GM12878 (cell line): ENCODE measurements around the gene LRRC47. TPM values are rescaled to one million over a fixed set of nuclear protein-coding genes. Genes with fewer than 3 reads are reported as not detected.

Experiments used
- BRCA1 ChIP-seq: IDR thresholded peaks from 2 replicates; pipeline ENCODE4 v1.6.1; 2011; ENCODE audit warnings: low read depth, low read length, improper control_type of control experiment
- EGR1 ChIP-seq, 2 experiments: IDR thresholded peaks; 1 replicate in 1 of 2; 2 replicates in 1 of 2; pipeline ENCODE4 v1.6.1; 2011 to 2012; ENCODE audit warnings: low read depth in 2 of 2, low read length in 2 of 2, borderline replicate concordance in 1 of 2, mild to moderate bottlenecking in 1 of 2, moderate library complexity in 1 of 2
- LARP7 ChIP-seq: fragments of 450-650 bp; IDR thresholded peaks from 2 replicates; pipeline ENCODE4 v1.6.1; 2017; ENCODE audit warnings: mild to moderate bottlenecking
- PAX8 ChIP-seq: fragments of 450-650 bp; IDR thresholded peaks from 2 replicates; pipeline ENCODE4 v1.6.1; 2017; ENCODE audit warnings: mild to moderate bottlenecking, moderate library complexity
- RAD21 ChIP-seq: IDR thresholded peaks from 2 replicates; pipeline ENCODE4 v1.6.1; 2011; ENCODE audit warnings: mild to moderate bottlenecking, low read depth, low read length, moderate library complexity; ENCODE audit not compliant: insufficient read depth
- RB1 ChIP-seq: fragments of 450-650 bp; formaldehyde crosslinking; IDR thresholded peaks from 2 replicates; pipeline ENCODE4 v1.6.1; 2017; ENCODE audit warnings: mild to moderate bottlenecking, borderline replicate concordance
- SIX5 ChIP-seq: IDR thresholded peaks from 2 replicates; pipeline ENCODE4 v1.6.1; 2011; ENCODE audit warnings: mild to moderate bottlenecking, low read depth, low read length, moderate library complexity; ENCODE audit not compliant: severe bottlenecking
- SRF ChIP-seq, 2 experiments: IDR thresholded peaks; 2 replicates each; pipeline ENCODE4 v1.6.1; 2011; ENCODE audit warnings: low read depth in 2 of 2, low read length in 2 of 2, mild to moderate bottlenecking in 1 of 2, moderate library complexity in 1 of 2
- STAT3 ChIP-seq: IDR thresholded peaks from 2 replicates; pipeline ENCODE4 v1.6.1; 2011; ENCODE audit warnings: low read depth, low read length, improper control_type of control experiment
- YBX1 ChIP-seq: fragments of 450-650 bp; IDR thresholded peaks from 2 replicates; pipeline ENCODE4 v1.6.1; 2016; ENCODE audit warnings: antibody characterized with exemption
- polyA plus RNA-seq, 11 experiments: library from polyadenylated mRNA; depleted of rRNA in 4 of 11; unstranded in 6 of 11; stranded (reverse) in 5 of 11; fragments of >200 nt; fragmentation: Nextera tagmentation in 4 of 11; fragmentation: Illumina TruSeq in 1 of 11; extraction: Ambion mirVana in 4 of 11; extraction: Trizol in 1 of 11; gene quantifications; 1 replicate in 1 of 11; 2 replicates in 10 of 11; pipeline versions ENCODE4 v1.2.1 to v1.2.3, GENCODE V29; 2011 to 2016; ENCODE audit warnings: inconsistent platforms in 2 of 11, missing spikeins in 2 of 11, low read depth in 1 of 11
- total RNA-seq, 4 experiments: library from RNA; depleted of rRNA in 3 of 4; stranded (reverse); fragments of >200 nt in 3 of 4; fragmentation: Illumina TruSeq in 1 of 4; extraction: Trizol in 1 of 4; gene quantifications; 2 replicates each; pipeline versions ENCODE4 v1.2.1 to v1.2.3, GENCODE V29; 2013 to 2021
- TF ChIP-seq, protein P1 (sequence below): fragments of 450-650 bp; IDR thresholded peaks from 2 replicates; pipeline ENCODE4 v1.6.1; 2017; ENCODE audit warnings: mild to moderate bottlenecking, low read depth, inconsistent platforms; ENCODE audit not compliant: poor library complexity, severe bottlenecking
- TF ChIP-seq, protein P2 (sequence below): IDR thresholded peaks from 2 replicates; pipeline ENCODE4 v1.6.1; 2012; ENCODE audit warnings: low read depth, low read length, improper control_type of control experiment
- TF ChIP-seq, protein P3 (sequence below): fragments of 450-650 bp; IDR thresholded peaks from 2 replicates; pipeline ENCODE4 v1.6.1; 2016; ENCODE audit warnings: mild to moderate bottlenecking
- TF ChIP-seq, protein P4 (sequence below): fragments of 450-650 bp; IDR thresholded peaks from 2 replicates; pipeline ENCODE4 v1.6.1; 2016; ENCODE audit warnings: mild to moderate bottlenecking

Gene LRRC47
- total and polyA plus RNA-seq, 10 of the 15 experiments (the other 5 are each of a cell fraction or from before 2014, with no cell fraction given): 2.5 to 34.6 (median 18.2) TPM

DNA sequence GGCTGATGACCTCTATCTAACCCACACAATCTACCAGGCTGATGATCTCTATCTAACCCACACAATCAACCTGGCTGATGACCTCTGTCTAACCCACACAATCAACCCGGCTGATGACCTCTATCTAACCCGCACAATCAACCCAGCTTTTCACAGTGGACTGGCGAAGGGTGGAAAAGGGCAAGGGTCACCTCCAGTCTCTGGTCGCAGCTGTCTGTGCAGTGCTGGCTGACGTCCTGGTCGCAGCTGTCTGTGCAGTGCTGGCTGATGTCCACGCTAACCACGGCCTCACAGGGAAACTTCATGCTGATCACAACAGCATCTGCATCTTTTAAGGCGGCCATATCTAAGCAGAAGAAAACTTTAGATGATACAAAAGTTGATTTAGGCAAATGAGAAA is 56.3 kb downstream of the LRRC47 start (continued):
- TF ChIP-seq, protein P1, sequence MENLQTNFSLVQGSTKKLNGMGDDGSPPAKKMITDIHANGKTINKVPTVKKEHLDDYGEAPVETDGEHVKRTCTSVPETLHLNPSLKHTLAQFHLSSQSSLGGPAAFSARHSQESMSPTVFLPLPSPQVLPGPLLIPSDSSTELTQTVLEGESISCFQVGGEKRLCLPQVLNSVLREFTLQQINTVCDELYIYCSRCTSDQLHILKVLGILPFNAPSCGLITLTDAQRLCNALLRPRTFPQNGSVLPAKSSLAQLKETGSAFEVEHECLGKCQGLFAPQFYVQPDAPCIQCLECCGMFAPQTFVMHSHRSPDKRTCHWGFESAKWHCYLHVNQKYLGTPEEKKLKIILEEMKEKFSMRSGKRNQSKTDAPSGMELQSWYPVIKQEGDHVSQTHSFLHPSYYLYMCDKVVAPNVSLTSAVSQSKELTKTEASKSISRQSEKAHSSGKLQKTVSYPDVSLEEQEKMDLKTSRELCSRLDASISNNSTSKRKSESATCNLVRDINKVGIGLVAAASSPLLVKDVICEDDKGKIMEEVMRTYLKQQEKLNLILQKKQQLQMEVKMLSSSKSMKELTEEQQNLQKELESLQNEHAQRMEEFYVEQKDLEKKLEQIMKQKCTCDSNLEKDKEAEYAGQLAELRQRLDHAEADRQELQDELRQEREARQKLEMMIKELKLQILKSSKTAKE: no peak
- TF ChIP-seq, protein P2, sequence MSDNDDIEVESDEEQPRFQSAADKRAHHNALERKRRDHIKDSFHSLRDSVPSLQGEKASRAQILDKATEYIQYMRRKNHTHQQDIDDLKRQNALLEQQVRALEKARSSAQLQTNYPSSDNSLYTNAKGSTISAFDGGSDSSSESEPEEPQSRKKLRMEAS: no peak
- no peak for TF ChIP-seq PAX8
- TF ChIP-seq, protein P3, sequence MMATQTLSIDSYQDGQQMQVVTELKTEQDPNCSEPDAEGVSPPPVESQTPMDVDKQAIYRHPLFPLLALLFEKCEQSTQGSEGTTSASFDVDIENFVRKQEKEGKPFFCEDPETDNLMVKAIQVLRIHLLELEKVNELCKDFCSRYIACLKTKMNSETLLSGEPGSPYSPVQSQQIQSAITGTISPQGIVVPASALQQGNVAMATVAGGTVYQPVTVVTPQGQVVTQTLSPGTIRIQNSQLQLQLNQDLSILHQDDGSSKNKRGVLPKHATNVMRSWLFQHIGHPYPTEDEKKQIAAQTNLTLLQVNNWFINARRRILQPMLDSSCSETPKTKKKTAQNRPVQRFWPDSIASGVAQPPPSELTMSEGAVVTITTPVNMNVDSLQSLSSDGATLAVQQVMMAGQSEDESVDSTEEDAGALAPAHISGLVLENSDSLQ: no peak
- TF ChIP-seq, protein P4, sequence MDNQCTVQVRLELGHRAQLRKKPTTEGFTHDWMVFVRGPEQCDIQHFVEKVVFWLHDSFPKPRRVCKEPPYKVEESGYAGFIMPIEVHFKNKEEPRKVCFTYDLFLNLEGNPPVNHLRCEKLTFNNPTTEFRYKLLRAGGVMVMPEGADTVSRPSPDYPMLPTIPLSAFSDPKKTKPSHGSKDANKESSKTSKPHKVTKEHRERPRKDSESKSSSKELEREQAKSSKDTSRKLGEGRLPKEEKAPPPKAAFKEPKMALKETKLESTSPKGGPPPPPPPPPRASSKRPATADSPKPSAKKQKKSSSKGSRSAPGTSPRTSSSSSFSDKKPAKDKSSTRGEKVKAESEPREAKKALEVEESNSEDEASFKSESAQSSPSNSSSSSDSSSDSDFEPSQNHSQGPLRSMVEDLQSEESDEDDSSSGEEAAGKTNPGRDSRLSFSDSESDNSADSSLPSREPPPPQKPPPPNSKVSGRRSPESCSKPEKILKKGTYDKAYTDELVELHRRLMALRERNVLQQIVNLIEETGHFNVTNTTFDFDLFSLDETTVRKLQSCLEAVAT: no peak
- TF ChIP-seq LARP7: no peak
- no peak for TF ChIP-seq SRF (IDR thresholded peaks at IDR 0.05; ENCODE audit: low read depth in 2 of 2, low read length in 2 of 2)
- TF ChIP-seq RAD21: no peak
- no peak for TF ChIP-seq YBX1
- no peak for TF ChIP-seq BRCA1
- TF ChIP-seq RB1: no peak
- TF ChIP-seq STAT3: no peak
- no peak for TF ChIP-seq SIX5
- no peak for TF ChIP-seq EGR1 (IDR thresholded peaks at IDR 0.05; ENCODE audit: borderline replicate concordance in 1 of 2, low read depth in 2 of 2, low read length in 2 of 2)
